GM10266 (cell line): ENCODE results near the gene USP44.
A peak's percentile ranks its signal among the peaks of the same experiment; 100 is the strongest.

ENCODE experiments used
- DNase-seq: peaks from one replicate; pipeline ENCODE4 v3.0.0; 2012; ENCODE audit errors: extremely low spot score
- CTCF ChIP-seq: IDR thresholded peaks from 2 replicates; pipeline ENCODE4 v1.5.1; 2012; ENCODE audit warnings: mild to moderate bottlenecking, low read depth; ENCODE audit not compliant: control insufficient read depth, insufficient read depth; ENCODE audit errors: missing control alignments

The USP44 gene

DNA sequence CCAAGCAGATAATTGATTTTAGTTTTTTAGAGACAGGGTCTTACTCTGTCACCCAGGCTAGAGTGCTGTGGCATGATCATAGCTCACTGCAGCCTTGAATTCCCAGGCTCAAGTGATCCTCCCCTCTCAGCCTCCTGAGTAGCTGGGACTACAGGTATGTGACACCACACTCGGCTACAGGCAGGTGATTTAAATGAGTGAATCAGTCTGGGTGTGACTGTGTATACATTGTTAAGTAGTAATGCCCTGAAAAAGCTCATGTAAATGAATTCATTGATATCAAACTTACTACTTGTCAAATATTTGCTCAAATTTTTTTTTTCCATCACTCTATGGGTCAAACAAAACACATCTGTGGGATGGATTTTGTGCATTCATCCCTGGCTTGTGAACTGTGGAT is 6.3 kb upstream of the USP44 start:
- TF ChIP-seq CTCF = no peak
- no peak for DNase-seq

DNA sequence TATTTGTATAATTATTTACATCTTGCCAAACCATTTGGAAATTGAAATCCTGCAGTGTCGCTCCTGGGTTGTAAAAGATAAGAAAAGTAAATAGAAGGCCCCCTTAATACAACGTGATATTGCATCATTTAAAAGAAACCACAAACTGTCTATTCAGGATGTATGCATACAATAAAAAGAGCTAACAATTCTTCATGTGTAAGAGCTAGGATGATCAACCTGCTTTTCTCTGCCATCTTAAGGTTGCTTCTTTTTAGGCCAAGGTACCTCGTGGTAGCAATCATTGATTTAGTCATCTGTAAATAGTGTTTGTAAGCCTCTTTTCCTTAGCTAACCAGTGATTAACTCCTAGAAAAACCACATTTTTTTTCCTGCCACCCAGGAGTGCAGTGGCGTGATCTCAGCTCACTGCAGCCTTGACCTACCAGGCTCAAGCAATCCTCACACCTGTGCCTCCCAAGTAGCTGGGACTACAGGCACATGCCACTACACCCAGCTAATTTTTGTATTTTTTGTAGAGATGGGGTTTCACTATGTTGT is 3.3 kb upstream of the USP44 start:
- no peak for TF ChIP-seq CTCF
- DNase-seq = no peak

DNA sequence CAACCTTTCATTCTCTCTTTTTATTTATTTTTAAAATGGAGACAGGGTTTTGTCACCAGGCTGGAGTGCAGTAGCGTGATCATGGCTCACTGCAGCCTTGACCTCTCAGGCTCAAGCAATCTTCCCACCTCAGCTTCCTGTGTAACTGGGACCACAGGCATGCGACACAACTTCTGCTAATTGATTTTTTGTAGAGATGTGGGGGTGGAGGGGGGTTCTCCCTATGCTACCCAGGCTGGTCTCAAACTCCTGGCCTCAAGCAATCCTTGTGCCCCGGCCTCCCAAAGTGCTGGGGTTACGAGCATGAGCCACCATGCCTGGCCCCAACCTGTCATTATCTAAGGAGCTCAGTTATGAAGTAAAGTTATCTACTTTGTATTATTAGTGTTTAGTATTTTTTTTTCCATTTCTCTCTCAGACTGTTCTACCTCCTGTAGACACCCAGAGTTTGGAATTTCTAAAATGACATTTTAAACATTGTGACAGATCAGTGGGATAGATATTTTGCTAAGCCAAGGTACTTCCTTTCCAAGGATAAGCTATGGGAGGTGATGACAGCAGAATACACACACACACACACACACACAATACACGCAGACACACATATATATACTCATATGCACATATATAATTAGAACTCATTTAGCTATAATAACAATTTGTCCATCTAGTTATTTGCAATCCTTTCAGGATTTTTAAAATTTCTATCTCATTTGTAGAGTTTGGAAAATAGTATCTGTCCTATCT is 2.1 kb upstream of the USP44 start:
- no peak for DNase-seq
- no peak for TF ChIP-seq CTCF

- no peak for DNase-seq
- TF ChIP-seq CTCF = no peak
Observed at GRCh38 chr12:95551913-95552516, 739 bp upstream of the USP44 start.

- DNase-seq = no peak
- no peak for TF ChIP-seq CTCF
Observed at GRCh38 chr12:95549392-95550084, 1.7 kb downstream of the USP44 start.

- DNase-seq = peak; percentile 34
- no peak for TF ChIP-seq CTCF
Observed at GRCh38 chr12:95548539-95549391, 2.5 kb downstream of the USP44 start.
